DMS114 treated with DMSO at 0.1 percent for 48 hours (cell line): ENCODE data around the gene CKMT1A.
"Not testable (repeated sequence)": the region's sequence is repeated elsewhere in the genome, so short reads cannot be mapped to it uniquely, and the experiment has no call there.

Experiments
- DNase-seq: peaks from one replicate; lab custom pipeline; 2025; ENCODE audit not compliant: unreplicated experiment; lab: John Stamatoyannopoulos, UW

The CKMT1A gene

GRCh38 chr15:43693148-43694022 is at the start of gene CKMT1A:
Gene CKMT1A, plus strand, starts transcription at chr15:43693859. Its CDS starts 192 bp downstream, at chr15:43694051.
- not testable (repeated sequence) for DNase-seq

GRCh38 chr15:43648649-43649429 is 44.8 kb upstream of the CKMT1A start, which contains the start of gene CATSPER2:
Gene CATSPER2, minus strand, starts transcription at chr15:43648844. Its CDS starts 783 bp downstream, at chr15:43648061.
- DNase-seq = no peak

GRCh38 chr15:43649430-43649926 is 44.2 kb upstream of the CKMT1A start:
- not testable (repeated sequence) for DNase-seq

GRCh38 chr15:43659727-43660126 is 33.9 kb upstream of the CKMT1A start:
- not testable (repeated sequence) for DNase-seq

GRCh38 chr15:43662293-43662692 is 31.4 kb upstream of the CKMT1A start:
- DNase-seq = not testable (repeated sequence)

GRCh38 chr15:43663333-43663732 is 30.3 kb upstream of the CKMT1A start:
- not testable (repeated sequence) for DNase-seq

GRCh38 chr15:43666177-43666576 is 27.5 kb upstream of the CKMT1A start:
- not testable (repeated sequence) for DNase-seq

GRCh38 chr15:43674175-43674574 is 19.5 kb upstream of the CKMT1A start:
- DNase-seq = not testable (repeated sequence)

- not testable (repeated sequence) for DNase-seq
Measured at GRCh38 chr15:43689604-43690301, 3.9 kb upstream of the CKMT1A start.

- DNase-seq = not testable (repeated sequence)
Measured at GRCh38 chr15:43692679-43693078, 980 bp upstream of the CKMT1A start.

GRCh38 chr15:43702174-43702573 is 8.5 kb downstream of the CKMT1A start:
- no peak for DNase-seq

- DNase-seq = no peak
Measured at GRCh38 chr15:43702701-43703424, 9.2 kb downstream of the CKMT1A start.

- DNase-seq = not testable (repeated sequence)
Measured at GRCh38 chr15:43710431-43711131, 16.9 kb downstream of the CKMT1A start.

- DNase-seq = no peak
Measured at GRCh38 chr15:43723151-43723550, 29.5 kb downstream of the CKMT1A start.

GRCh38 chr15:43726306-43726705 is 32.6 kb downstream of the CKMT1A start:
- not testable (repeated sequence) for DNase-seq

GRCh38 chr15:43728053-43728725 is 34.5 kb downstream of the CKMT1A start:
- DNase-seq = not testable (repeated sequence)

- DNase-seq = no peak
Measured at GRCh38 chr15:43735416-43735815, 41.8 kb downstream of the CKMT1A start.

GRCh38 chr15:43746245-43746902 is 52.7 kb downstream of the CKMT1A start, which contains the start of gene PDIA3:
Gene PDIA3, plus strand, starts transcription at chr15:43746438. Its CDS starts 102 bp downstream, at chr15:43746540.
- DNase-seq = peak; percentile 63
